Measurements from ENCODE around the gene ST7L. TPM values are rescaled to one million over a fixed set of nuclear protein-coding genes. Genes with fewer than 3 reads are reported as not detected.

Gene ST7L
- total RNA-seq, 1 experiment from 2014 or later, result 18.0 TPM

- POLR2A ChIA-PET, result no interaction called here
- Mint-ChIP-seq H3K4me1 (no peaks in the 10 kb centered on the region), H3K36me3 (peaks cover 3% of the 10 kb centered on the region; the same call in 1 of the 2 replicates), H3K4me3 (no peak overlapping the region), H3K9me3 (no peaks in the 10 kb centered on the region), H3K27ac (no peak overlapping the region), H3K27me3 (ENCODE audit: low read depth) (no peaks in the 10 kb centered on the region)
- DNase-seq (ENCODE audit: low spot score), result no peak
- TF ChIP-seq, protein P1, sequence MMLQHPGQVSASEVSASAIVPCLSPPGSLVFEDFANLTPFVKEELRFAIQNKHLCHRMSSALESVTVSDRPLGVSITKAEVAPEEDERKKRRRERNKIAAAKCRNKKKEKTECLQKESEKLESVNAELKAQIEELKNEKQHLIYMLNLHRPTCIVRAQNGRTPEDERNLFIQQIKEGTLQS (CRISPR knock-in tag; conservative IDR thresholded peaks at IDR 0.05), result no peak
- no peak for TF ChIP-seq CTCF (IDR thresholded peaks at IDR 0.05)
- no peak for TF ChIP-seq NR1H2 (CRISPR knock-in tag; IDR thresholded peaks at IDR 0.05)
- TF ChIP-seq ZNF423 (CRISPR knock-in tag; IDR thresholded peaks at IDR 0.05), result no peak
- TF ChIP-seq, protein P2, sequence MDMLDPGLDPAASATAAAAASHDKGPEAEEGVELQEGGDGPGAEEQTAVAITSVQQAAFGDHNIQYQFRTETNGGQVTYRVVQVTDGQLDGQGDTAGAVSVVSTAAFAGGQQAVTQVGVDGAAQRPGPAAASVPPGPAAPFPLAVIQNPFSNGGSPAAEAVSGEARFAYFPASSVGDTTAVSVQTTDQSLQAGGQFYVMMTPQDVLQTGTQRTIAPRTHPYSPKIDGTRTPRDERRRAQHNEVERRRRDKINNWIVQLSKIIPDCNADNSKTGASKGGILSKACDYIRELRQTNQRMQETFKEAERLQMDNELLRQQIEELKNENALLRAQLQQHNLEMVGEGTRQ (CRISPR knock-in tag; IDR thresholded peaks at IDR 0.05), result no peak
- no peak for TF ChIP-seq ZNF138 (CRISPR knock-in tag; conservative IDR thresholded peaks at IDR 0.05)
- TF ChIP-seq ARID4B (CRISPR knock-in tag; IDR thresholded peaks at IDR 0.05; ENCODE audit: borderline replicate concordance), result no peak
- no peak for TF ChIP-seq FOXP1 (CRISPR knock-in tag; IDR thresholded peaks at IDR 0.05; ENCODE audit: borderline replicate concordance)
- TF ChIP-seq, protein P3, sequence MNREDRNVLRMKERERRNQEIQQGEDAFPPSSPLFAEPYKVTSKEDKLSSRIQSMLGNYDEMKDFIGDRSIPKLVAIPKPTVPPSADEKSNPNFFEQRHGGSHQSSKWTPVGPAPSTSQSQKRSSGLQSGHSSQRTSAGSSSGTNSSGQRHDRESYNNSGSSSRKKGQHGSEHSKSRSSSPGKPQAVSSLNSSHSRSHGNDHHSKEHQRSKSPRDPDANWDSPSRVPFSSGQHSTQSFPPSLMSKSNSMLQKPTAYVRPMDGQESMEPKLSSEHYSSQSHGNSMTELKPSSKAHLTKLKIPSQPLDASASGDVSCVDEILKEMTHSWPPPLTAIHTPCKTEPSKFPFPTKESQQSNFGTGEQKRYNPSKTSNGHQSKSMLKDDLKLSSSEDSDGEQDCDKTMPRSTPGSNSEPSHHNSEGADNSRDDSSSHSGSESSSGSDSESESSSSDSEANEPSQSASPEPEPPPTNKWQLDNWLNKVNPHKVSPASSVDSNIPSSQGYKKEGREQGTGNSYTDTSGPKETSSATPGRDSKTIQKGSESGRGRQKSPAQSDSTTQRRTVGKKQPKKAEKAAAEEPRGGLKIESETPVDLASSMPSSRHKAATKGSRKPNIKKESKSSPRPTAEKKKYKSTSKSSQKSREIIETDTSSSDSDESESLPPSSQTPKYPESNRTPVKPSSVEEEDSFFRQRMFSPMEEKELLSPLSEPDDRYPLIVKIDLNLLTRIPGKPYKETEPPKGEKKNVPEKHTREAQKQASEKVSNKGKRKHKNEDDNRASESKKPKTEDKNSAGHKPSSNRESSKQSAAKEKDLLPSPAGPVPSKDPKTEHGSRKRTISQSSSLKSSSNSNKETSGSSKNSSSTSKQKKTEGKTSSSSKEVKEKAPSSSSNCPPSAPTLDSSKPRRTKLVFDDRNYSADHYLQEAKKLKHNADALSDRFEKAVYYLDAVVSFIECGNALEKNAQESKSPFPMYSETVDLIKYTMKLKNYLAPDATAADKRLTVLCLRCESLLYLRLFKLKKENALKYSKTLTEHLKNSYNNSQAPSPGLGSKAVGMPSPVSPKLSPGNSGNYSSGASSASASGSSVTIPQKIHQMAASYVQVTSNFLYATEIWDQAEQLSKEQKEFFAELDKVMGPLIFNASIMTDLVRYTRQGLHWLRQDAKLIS (CRISPR knock-in tag; IDR thresholded peaks at IDR 0.05; ENCODE audit: borderline replicate concordance), result no peak
- TF ChIP-seq, protein P4, sequence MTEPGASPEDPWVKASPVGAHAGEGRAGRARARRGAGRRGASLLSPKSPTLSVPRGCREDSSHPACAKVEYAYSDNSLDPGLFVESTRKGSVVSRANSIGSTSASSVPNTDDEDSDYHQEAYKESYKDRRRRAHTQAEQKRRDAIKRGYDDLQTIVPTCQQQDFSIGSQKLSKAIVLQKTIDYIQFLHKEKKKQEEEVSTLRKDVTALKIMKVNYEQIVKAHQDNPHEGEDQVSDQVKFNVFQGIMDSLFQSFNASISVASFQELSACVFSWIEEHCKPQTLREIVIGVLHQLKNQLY (CRISPR knock-in tag; IDR thresholded peaks at IDR 0.05), result no peak
- TF ChIP-seq, protein P5, sequence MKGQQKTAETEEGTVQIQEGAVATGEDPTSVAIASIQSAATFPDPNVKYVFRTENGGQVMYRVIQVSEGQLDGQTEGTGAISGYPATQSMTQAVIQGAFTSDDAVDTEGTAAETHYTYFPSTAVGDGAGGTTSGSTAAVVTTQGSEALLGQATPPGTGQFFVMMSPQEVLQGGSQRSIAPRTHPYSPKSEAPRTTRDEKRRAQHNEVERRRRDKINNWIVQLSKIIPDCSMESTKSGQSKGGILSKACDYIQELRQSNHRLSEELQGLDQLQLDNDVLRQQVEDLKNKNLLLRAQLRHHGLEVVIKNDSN (CRISPR knock-in tag; IDR thresholded peaks at IDR 0.05), result no peak
- no peak for TF ChIP-seq ZNF396 (CRISPR knock-in tag; IDR thresholded peaks at IDR 0.05; ENCODE audit: borderline replicate concordance)
- no peak for TF ChIP-seq NFATC4 (CRISPR knock-in tag; IDR thresholded peaks at IDR 0.05)
- CTCF ChIA-PET, result no interaction called here
- ATAC-seq, result no peak
Observed at GRCh38 chr1:112557385-112557784, 61.6 kb downstream of the ST7L start.

Measured in WTC11 (cell line).